Measurements from ENCODE around the gene VANGL2.

The VANGL2 gene

DNA sequence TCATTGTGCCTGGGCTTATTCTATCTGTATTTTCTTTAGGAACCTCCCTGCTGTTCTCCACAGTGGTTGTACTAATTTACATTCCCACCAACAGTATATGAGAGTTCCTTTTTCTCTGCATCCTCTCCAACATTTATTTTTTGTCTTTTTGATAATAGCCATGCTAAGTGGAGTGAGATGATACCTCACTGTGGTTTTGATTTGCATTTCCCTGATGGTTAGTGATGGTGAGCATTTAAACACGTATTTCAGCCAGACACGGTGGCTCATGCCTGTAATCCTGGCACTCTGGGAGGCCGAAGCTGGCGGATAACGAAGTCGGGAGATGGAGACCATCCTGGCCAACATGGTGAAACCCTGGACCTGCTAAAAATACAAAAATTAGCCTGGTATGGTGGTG is 64.8 kb downstream of the VANGL2 start:
- DNase-seq, result no peak

DNA sequence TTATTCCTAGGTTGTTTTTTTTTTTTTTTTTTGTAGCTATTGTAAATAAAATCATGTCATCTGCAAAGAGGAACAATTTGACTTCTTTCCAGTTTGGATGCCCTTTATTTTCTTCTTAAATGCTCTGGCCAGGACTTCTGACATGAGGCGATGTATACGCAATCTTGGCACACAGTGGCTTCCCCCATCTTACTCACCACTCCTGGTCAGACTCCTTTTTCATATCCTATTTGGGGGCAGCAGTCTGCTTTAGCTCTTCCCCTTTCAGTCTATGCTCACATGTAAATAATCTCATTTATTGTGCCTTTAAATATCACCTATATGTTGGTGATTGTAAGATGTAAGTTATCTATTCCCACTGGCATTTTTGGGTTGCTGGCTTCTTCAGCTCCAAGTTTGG is 66.6 kb downstream of the VANGL2 start:
- no peak for DNase-seq

- DNase-seq, result no peak
Observed at GRCh38 chr1:160467576-160467975, 67.2 kb downstream of the VANGL2 start.

GRCh38 chr1:160471253-160471652 is 70.9 kb downstream of the VANGL2 start:
- DNase-seq, result no peak

DNA sequence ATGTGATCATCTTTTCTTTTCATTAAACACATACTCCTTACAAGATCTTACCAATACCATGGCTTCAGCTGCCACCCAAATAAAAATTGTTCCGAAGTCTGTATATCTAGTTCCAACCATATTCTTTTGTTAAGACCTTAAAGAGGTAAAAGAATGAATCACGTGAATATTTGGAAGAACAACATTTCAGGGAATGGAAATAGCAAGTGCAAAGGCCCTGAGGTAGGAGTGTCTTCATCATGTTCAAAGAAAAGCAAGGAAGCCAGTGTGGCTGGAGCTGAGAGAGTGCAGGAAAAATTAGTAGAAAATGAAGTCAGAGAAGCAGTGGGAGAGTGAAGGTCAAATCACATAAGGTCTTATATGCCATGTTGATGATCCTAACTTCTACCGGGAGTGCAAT is 71.7 kb downstream of the VANGL2 start:
- no peak for DNase-seq

GRCh38 chr1:160474392-160475242 is 74.3 kb downstream of the VANGL2 start:
- DNase-seq, result no peak
